Neural cell (in vitro differentiated cells): ENCODE data around the gene SNX14. TPM values are rescaled to one million over a fixed set of nuclear protein-coding genes. Genes with fewer than 3 reads are reported as not detected.

Experiments used
- H2AFZ ChIP-seq: fragments of 200-600, 300-800 bp; sonication (generic), shearing (Covaris generic); 2 replicates; pipeline ENCODE4 v1.6.0; 2014; ENCODE audit warnings: low read depth, mild to moderate bottlenecking, antibody characterized with exemption, low read length, moderate library complexity
- H3F3A ChIP-seq: fragments of 200-600 bp; shearing (Covaris generic); 2 replicates; pipeline ENCODE4 v1.6.1; 2016; ENCODE audit warnings: mild to moderate bottlenecking, moderate library complexity, mixed read lengths, antibody characterized with exemption, low read length; ENCODE audit not compliant: insufficient read depth, poor library complexity, severe bottlenecking
- H3K27ac ChIP-seq: fragments of 200-600, 300-800 bp; sonication (generic), shearing (Covaris generic); 2 replicates; pipeline ENCODE4 v1.5.1; 2014; ENCODE audit warnings: mild to moderate bottlenecking, low read length, moderate library complexity
- H3K27me3 ChIP-seq: fragments of 300-800, 200-600 bp; sonication (generic), shearing (Covaris generic); 2 replicates; pipeline ENCODE4 v1.6.0; 2014; ENCODE audit warnings: mild to moderate bottlenecking, low read depth, low read length, moderate library complexity; ENCODE audit not compliant: insufficient read depth
- H3K36me3 ChIP-seq: fragments of 300-800, 200-600 bp; sonication (generic), shearing (Covaris generic); 2 replicates; pipeline ENCODE4 v1.5.1; 2014; ENCODE audit warnings: mild to moderate bottlenecking, antibody characterized with exemption, low read length, moderate library complexity; ENCODE audit not compliant: insufficient read depth
- H3K4me2 ChIP-seq: fragments of 300-800, 200-600 bp; sonication (generic), shearing (Covaris generic); 2 replicates; pipeline ENCODE4 v1.6.0; 2014; ENCODE audit warnings: mild to moderate bottlenecking, low read length
- H3K4me3 ChIP-seq: fragments of 300-800, 200-600 bp; sonication (generic), shearing (Covaris generic); 2 replicates; pipeline ENCODE4 v1.5.1; 2014; ENCODE audit warnings: mild to moderate bottlenecking, low read length, moderate library complexity
- H3K79me2 ChIP-seq: fragments of 200-600 bp; shearing (Covaris generic); replicated peaks from 2 replicates; pipeline ENCODE4 v1.6.0; 2014; ENCODE audit warnings: mild to moderate bottlenecking, low read length, moderate library complexity; ENCODE audit not compliant: insufficient read depth
- H3K9ac ChIP-seq: fragments of 300-800, 200-600 bp; sonication (generic), shearing (Covaris generic); 2 replicates; pipeline ENCODE4 v1.6.1; 2016; ENCODE audit warnings: mild to moderate bottlenecking, low read length, mixed read lengths
- H3K9me2 ChIP-seq: fragments of 200-600 bp; shearing (Covaris generic); 2 replicates; pipeline ENCODE4 v1.6.1; 2016; ENCODE audit warnings: mild to moderate bottlenecking, low read length, mixed read lengths; ENCODE audit not compliant: insufficient read depth
- H3K9me3 ChIP-seq: fragments of 200-600, 300-800 bp; sonication (generic), shearing (Covaris generic); 2 replicates; pipeline ENCODE4 v1.6.1; 2016; ENCODE audit warnings: mild to moderate bottlenecking, mixed run types, low read length, moderate library complexity, mixed read lengths
- H4K20me1 ChIP-seq: fragments of 200-600 bp; shearing (Covaris generic); 2 replicates; pipeline ENCODE4 v1.6.1; 2016; ENCODE audit warnings: mild to moderate bottlenecking, mixed run types; ENCODE audit not compliant: insufficient read depth
- EP300 ChIP-seq: fragments of 450-650 bp; conservative IDR thresholded peaks from 2 replicates; pipeline ENCODE4 v1.6.1; 2014; ENCODE audit warnings: antibody characterized with exemption, mild to moderate bottlenecking, moderate library complexity; ENCODE audit not compliant: poor library complexity, severe bottlenecking
- EZH2 ChIP-seq: fragments of 200-600, 300-800 bp; shearing (Covaris generic), sonication (generic); IDR thresholded peaks from 2 replicates; pipeline ENCODE4 v1.6.1; 2014; ENCODE audit warnings: antibody characterized with exemption, low read length, borderline replicate concordance, mild to moderate bottlenecking; ENCODE audit not compliant: insufficient read depth, poor library complexity, severe bottlenecking
- MXI1 ChIP-seq: fragments of 450-650 bp; conservative IDR thresholded peaks from 2 replicates; pipeline ENCODE4 v1.6.1; 2014; ENCODE audit warnings: antibody characterized with exemption, mild to moderate bottlenecking; ENCODE audit not compliant: poor library complexity, severe bottlenecking
- POLR2AphosphoS5 ChIP-seq: IDR thresholded peaks from 2 replicates; pipeline ENCODE4 v1.6.1; 2012
- RAD21 ChIP-seq: fragments of 450-650 bp; conservative IDR thresholded peaks from 2 replicates; pipeline ENCODE4 v1.6.1; 2014; ENCODE audit warnings: antibody characterized with exemption, mild to moderate bottlenecking, moderate library complexity
- REST ChIP-seq: IDR thresholded peaks from 2 replicates; pipeline ENCODE4 v1.6.1; 2012; ENCODE audit warnings: borderline replicate concordance
- SMC3 ChIP-seq: fragments of 450-650 bp; conservative IDR thresholded peaks from 2 replicates; pipeline ENCODE4 v1.6.1; 2014; ENCODE audit warnings: antibody characterized with exemption, mild to moderate bottlenecking, moderate library complexity; ENCODE audit not compliant: poor library complexity
- TAF1 ChIP-seq: IDR thresholded peaks from 2 replicates; pipeline ENCODE4 v1.6.1; 2012; ENCODE audit warnings: low read depth
- polyA plus RNA-seq: library from polyadenylated mRNA; depleted of rRNA; stranded (reverse); fragments of >200 nt; gene quantifications from 2 replicates; pipeline ENCODE4 v1.2.3, GENCODE V29; 2014
- TF ChIP-seq, protein P1 (sequence below): fragments of 450-650 bp; IDR thresholded peaks from 2 replicates; pipeline ENCODE4 v1.5.1; 2014; ENCODE audit warnings: antibody characterized with exemption, mild to moderate bottlenecking, moderate library complexity; ENCODE audit not compliant: poor library complexity, severe bottlenecking

SNX14 gene
- polyA plus RNA-seq, 1 donor from 2014 or later, result 112 TPM

- TF ChIP-seq POLR2AphosphoS5 (no peak), SMC3 (no peak), RAD21 (no peak), EP300 (no peak), MXI1 (no peak), TAF1 (no peak), REST (no peak), EZH2 (no peak)
- TF ChIP-seq, protein P1, sequence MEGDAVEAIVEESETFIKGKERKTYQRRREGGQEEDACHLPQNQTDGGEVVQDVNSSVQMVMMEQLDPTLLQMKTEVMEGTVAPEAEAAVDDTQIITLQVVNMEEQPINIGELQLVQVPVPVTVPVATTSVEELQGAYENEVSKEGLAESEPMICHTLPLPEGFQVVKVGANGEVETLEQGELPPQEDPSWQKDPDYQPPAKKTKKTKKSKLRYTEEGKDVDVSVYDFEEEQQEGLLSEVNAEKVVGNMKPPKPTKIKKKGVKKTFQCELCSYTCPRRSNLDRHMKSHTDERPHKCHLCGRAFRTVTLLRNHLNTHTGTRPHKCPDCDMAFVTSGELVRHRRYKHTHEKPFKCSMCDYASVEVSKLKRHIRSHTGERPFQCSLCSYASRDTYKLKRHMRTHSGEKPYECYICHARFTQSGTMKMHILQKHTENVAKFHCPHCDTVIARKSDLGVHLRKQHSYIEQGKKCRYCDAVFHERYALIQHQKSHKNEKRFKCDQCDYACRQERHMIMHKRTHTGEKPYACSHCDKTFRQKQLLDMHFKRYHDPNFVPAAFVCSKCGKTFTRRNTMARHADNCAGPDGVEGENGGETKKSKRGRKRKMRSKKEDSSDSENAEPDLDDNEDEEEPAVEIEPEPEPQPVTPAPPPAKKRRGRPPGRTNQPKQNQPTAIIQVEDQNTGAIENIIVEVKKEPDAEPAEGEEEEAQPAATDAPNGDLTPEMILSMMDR, result no peak
- Histone ChIP-seq H3K4me3 (no peak overlapping the region), H3K27ac (no peak overlapping the region), H2AFZ (no peak overlapping the region), H3F3A (no peaks in the 10 kb centered on the region), H3K9me2 (no peaks in the 10 kb centered on the region), H3K9me3 (no peaks in the 10 kb centered on the region), H3K79me2 (no peaks in the 10 kb centered on the region), H3K4me2 (no peak overlapping the region), H4K20me1 (no peaks in the 10 kb centered on the region), H3K27me3 (no peaks in the 10 kb centered on the region), H3K9ac (no peak overlapping the region), H3K36me3 (no peaks in the 10 kb centered on the region)
These were observed 132.5 kb downstream of the SNX14 start for GRCh38 chr6:85460921-85461797.

DNA sequence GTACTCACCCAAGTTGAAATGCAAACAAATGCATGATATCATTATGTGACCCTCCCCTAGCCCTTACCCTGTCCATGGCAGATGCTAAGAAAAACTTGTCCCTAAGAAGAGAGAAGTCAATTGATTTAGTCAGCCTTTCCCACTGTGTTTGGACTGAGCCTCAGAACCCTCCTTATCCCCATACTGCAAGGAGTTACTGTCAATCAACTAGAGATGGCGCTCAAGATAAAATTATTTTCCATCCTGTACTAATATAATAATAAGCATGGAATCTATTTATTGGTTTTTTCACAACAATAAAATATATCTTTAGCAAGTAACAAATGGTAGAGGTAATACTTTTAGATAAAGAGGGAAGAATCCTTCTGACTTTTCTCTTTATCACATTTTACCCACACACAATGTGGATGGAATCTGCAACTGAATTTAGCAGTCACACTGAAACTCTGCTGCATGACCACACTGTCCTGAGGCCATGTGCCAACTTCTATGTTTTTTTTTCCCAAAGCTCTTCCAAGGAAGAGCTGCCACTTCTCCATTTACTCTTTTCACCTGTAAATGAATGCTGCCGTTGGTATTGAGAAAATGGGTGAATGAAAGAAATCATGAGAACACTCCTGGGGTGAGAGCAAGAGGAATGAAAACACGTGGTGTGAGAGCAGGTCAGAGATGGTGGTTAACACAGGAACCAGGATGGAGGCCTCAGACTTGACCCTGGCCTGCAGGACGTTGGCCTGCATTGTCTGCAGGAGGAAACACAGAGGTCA lies 133.3 kb downstream of the SNX14 start:
- H3K36me3 ChIP-seq, result no peaks in the 10 kb centered on the region
- no peak overlapping the region for H3K9ac ChIP-seq
- H3F3A ChIP-seq, result no peaks in the 10 kb centered on the region
- H3K27me3 ChIP-seq, result peaks cover under 1% of the 10 kb centered on the region
- H3K27ac ChIP-seq, result no peak overlapping the region
- H3K4me3 ChIP-seq, result no peak overlapping the region
- no peak for TF ChIP-seq REST
- H3K4me2 ChIP-seq, result no peak overlapping the region
- no peaks in the 10 kb centered on the region for H3K79me2 ChIP-seq
- no peaks in the 10 kb centered on the region for H4K20me1 ChIP-seq
- H2AFZ ChIP-seq, result no peak overlapping the region
- H3K9me3 ChIP-seq, result no peaks in the 10 kb centered on the region
- no peaks in the 10 kb centered on the region for H3K9me2 ChIP-seq
